Neural progenitor cell (in vitro differentiated cells): Measurements from ENCODE around the gene USP44.

Source experiments
- CTCF ChIP-seq: fragments of 200-600 bp; sonication (generic); IDR thresholded peaks from 2 replicates; pipeline ENCODE4 v1.5.1; 2017; ENCODE audit warnings: antibody characterized with exemption, mild to moderate bottlenecking
- EZH2 ChIP-seq: fragments of 200-600 bp; sonication (generic); IDR thresholded peaks from 2 replicates; pipeline ENCODE4 v1.6.1; 2017; ENCODE audit warnings: antibody characterized with exemption, mild to moderate bottlenecking, moderate library complexity

GRCh38 chr12:95473231-95473883 lies 77.9 kb downstream of the USP44 start:
- TF ChIP-seq CTCF (no peak), EZH2 (no peak)
